Measurements from ENCODE around the gene MPHOSPH10. TPM values are rescaled to one million over a fixed set of nuclear protein-coding genes. Genes with fewer than 3 reads are reported as not detected.
"Not testable (repeated sequence)": the region's sequence is repeated elsewhere in the genome, so short reads cannot be mapped to it uniquely, and the experiment has no call there.

MPHOSPH10 gene
- total RNA-seq, 2 experiments from 2014 or later: 27.0 to 32.3 TPM

DNA sequence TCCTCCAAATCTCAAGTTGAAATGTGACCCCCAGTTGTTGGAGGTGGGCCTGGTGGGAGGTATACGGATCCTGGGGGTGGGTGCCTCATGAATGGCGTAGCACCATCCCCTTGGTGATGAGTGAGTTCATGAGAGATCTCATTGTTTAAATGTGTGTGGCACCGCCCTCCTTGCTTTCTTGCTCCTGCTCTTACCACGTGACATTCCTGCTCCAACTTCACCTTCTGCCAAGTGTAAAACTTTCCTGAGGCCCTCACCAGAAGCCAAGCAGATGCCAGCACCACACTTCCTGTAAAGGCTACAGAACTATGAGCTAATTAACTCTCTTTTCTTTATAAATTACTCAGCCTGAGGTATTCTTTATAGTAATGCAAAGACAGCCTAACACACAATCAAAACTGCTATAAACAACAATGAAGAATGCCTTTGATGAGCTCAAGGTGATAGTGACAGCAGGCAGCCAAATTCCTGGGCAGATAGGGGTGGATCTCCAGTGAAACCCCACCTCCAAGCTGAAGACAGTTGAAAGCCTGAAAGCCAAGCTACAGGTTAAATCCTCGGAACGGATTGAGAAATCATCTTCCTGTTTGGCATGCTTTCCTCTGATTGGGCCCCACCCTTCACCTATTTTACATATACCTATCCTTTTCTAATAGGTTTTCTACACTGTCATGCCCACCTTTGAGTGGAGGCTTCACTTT lies 27.3 kb upstream of the MPHOSPH10 start:
- Mint-ChIP-seq H3K27me3 (ENCODE audit: low read depth) (peaks cover 3% of the 10 kb centered on the region), H3K4me3 (no peak overlapping the region), H3K4me1 (ENCODE audit: low read depth) (peaks cover 3% of the 10 kb centered on the region), H3K9me3 (peaks cover 2% of the 10 kb centered on the region), H3K27ac (no peak overlapping the region), H3K36me3 (ENCODE audit: low read depth) (no peaks in the 10 kb centered on the region)
- no peak for DNase-seq
- CTCF ChIA-PET: interaction anchor here (1.1 kb wide), 1 partner anchor 228 kb away, joined by 3 read pairs; no protein-coding TSS in a partner anchor
- intact Hi-C loops (cut with micrococcal nuclease): no loop called here

GRCh38 chr2:71103809-71104208 lies 26.6 kb upstream of the MPHOSPH10 start:
- H3K4me3 Mint-ChIP-seq: no peak overlapping the region
- intact Hi-C loops (cut with micrococcal nuclease): no loop called here
- no peak for DNase-seq
- no peaks in the 10 kb centered on the region for H3K36me3 Mint-ChIP-seq (ENCODE audit: low read depth)
- H3K27ac Mint-ChIP-seq: no peak overlapping the region
- peaks cover 2% of the 10 kb centered on the region for H3K9me3 Mint-ChIP-seq
- CTCF ChIA-PET: no interaction called here
- H3K4me1 Mint-ChIP-seq (ENCODE audit: low read depth): peaks cover 3% of the 10 kb centered on the region
- H3K27me3 Mint-ChIP-seq (ENCODE audit: low read depth): peaks cover 3% of the 10 kb centered on the region

DNA sequence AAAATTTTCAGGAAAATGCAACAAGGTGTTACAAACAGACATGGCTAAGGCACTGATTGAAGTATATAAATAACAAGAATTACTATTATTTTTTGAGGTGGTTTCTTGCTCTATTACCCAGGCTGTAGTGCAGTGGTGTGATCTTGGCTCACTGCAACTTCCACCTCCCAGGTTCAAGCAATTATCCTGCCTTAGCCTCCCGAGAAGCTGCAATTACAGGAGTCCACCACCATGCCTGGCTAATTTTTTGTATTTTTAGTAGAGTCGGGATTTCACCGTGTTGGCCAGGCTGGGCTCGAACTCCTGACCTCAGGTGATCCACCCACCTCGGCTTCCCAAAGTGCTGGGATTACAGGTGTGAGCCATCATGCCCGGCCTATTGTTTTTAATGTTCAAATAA lies 24.0 kb upstream of the MPHOSPH10 start:
- H3K27ac Mint-ChIP-seq; H3K36me3 Mint-ChIP-seq (ENCODE audit: low read depth); DNase-seq; H3K4me3 Mint-ChIP-seq; H3K9me3 Mint-ChIP-seq; intact Hi-C loops (cut with micrococcal nuclease); H3K4me1 Mint-ChIP-seq (ENCODE audit: low read depth); H3K27me3 Mint-ChIP-seq (ENCODE audit: low read depth): not testable (repeated sequence)
- CTCF ChIA-PET: interaction anchor here (1.0 kb wide), 1 partner anchor 105 kb away, joined by 3 read pairs; no protein-coding TSS in a partner anchor

- Mint-ChIP-seq H3K9me3 (peaks cover 2% of the 10 kb centered on the region), H3K4me1 (ENCODE audit: low read depth) (peaks cover 6% of the 10 kb centered on the region), H3K27me3 (ENCODE audit: low read depth) (no peaks in the 10 kb centered on the region), H3K36me3 (ENCODE audit: low read depth) (peaks cover 3% of the 10 kb centered on the region), H3K27ac (no peak overlapping the region), H3K4me3 (no peak overlapping the region)
- intact Hi-C loops (cut with micrococcal nuclease): no loop called here
- DNase-seq: no peak
- CTCF ChIA-PET: interaction anchor here (0.6 kb wide), 1 partner anchor 13 kb away, joined by 3 read pairs; no protein-coding TSS in a partner anchor
Observed at GRCh38 chr2:71108091-71108490, 22.3 kb upstream of the MPHOSPH10 start.

DNA sequence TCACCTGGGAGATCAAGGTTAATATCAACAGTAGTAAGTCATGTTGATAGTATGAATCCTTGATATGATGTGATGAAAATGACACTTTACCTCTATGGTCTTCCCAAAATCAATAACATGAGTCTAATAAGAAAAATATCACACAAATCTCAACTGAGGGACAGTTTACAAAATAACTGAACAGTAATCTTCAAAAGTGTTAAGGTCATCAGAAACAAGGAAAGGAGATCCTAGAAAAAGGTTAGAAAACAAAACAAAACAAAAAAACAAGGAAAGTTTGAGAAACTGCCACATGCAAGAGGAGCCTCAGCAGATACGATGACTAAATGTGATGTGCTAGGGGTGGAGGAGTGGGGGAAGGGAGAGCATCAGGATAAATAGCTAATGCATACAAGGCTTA lies 16.6 kb upstream of the MPHOSPH10 start:
- no peak overlapping the region for H3K4me3 Mint-ChIP-seq
- H3K27ac Mint-ChIP-seq: no peak overlapping the region
- H3K36me3 Mint-ChIP-seq (ENCODE audit: low read depth): peaks cover 18% of the 10 kb centered on the region

DNA sequence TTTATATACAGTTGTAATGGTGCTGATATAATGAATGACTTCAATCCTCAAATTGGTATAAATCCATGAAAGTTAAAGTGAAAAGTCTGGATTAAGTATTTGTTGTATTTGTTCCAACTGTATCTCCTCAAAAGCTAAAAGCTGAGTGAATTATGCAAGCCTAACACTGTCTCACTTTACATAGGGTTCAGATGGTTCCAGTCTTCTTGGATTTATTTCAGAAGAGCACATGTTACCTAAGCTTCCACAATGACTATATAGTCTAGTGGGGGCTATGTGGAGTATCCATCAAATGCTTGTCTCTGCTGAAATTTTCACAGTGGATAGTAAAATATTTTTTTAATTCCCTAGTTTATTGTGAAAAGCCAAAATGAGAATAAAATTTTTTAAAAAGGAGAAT lies 13.4 kb upstream of the MPHOSPH10 start:
- Mint-ChIP-seq H3K27ac (no peak overlapping the region), H3K36me3 (ENCODE audit: low read depth) (peaks cover 24% of the 10 kb centered on the region), H3K27me3 (ENCODE audit: low read depth) (no peaks in the 10 kb centered on the region), H3K4me1 (ENCODE audit: low read depth) (peaks cover 3% of the 10 kb centered on the region), H3K4me3 (no peak overlapping the region), H3K9me3 (no peaks in the 10 kb centered on the region)
- DNase-seq: no peak
- CTCF ChIA-PET: interaction anchor here (1.8 kb wide), 1 partner anchor 17 kb away, joined by 8 read pairs; no protein-coding TSS in a partner anchor
- intact Hi-C loops (cut with micrococcal nuclease): no loop called here

More for the DNA sequence above, 16.6 kb upstream of the MPHOSPH10 start:
- Mint-ChIP-seq H3K27me3 (ENCODE audit: low read depth) (no peaks in the 10 kb centered on the region), H3K9me3 (no peaks in the 10 kb centered on the region), H3K4me1 (ENCODE audit: low read depth) (peaks cover 9% of the 10 kb centered on the region)
- CTCF ChIA-PET: interaction anchor here (1.8 kb wide), 1 partner anchor 13 kb away, joined by 5 read pairs; no protein-coding TSS in a partner anchor
- intact Hi-C loops (cut with micrococcal nuclease): loop anchor here (2.0 to 5.0 kb wide), 2 partner anchors 17 to 47 kb away; partner anchors contain the start of genes MCEE, MPHOSPH10 and NAGK
- DNase-seq: no peak

- Mint-ChIP-seq H3K4me3 (no peak overlapping the region), H3K36me3 (ENCODE audit: low read depth) (peaks cover 29% of the 10 kb centered on the region), H3K27ac (no peak overlapping the region), H3K27me3 (ENCODE audit: low read depth) (no peaks in the 10 kb centered on the region), H3K9me3 (peaks cover 4% of the 10 kb centered on the region), H3K4me1 (ENCODE audit: low read depth) (peaks cover 3% of the 10 kb centered on the region)
- no peak for DNase-seq
- CTCF ChIA-PET: interaction anchor here (0.7 kb wide), 1 partner anchor 26 kb away, joined by 4 read pairs; no protein-coding TSS in a partner anchor
- intact Hi-C loops (cut with micrococcal nuclease): no loop called here
Observed at GRCh38 chr2:71120195-71120594, 10.2 kb upstream of the MPHOSPH10 start.

DNA sequence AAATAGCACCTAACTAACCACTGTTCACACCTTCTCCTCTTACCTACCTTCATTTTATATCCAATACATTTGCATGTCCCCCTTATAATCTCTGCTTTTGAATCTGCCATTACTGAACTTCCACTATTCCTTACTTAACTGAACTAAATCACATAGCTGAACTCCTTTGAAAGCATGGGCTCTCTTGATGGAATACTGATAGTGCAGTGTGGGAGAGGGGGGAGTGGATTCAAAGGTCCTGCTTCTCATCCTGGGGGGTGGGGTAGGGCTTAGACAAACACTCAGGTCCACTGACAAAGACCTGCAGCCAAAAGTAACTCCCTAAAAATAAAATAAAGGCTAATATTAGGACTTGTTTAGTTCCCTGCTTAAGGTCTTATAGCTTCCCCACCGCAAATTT lies 9.0 kb upstream of the MPHOSPH10 start:
- H3K36me3 Mint-ChIP-seq (ENCODE audit: low read depth): peaks cover 32% of the 10 kb centered on the region

GRCh38 chr2:71122387-71123298 lies 7.8 kb upstream of the MPHOSPH10 start:
- Mint-ChIP-seq H3K9me3 (peaks cover 4% of the 10 kb centered on the region), H3K27ac (no peak overlapping the region), H3K4me1 (ENCODE audit: low read depth) (peaks cover 12% of the 10 kb centered on the region), H3K4me3 (no peak overlapping the region), H3K36me3 (ENCODE audit: low read depth) (peaks cover 31% of the 10 kb centered on the region), H3K27me3 (ENCODE audit: low read depth) (no peaks in the 10 kb centered on the region)
- intact Hi-C loops (cut with micrococcal nuclease): no loop called here
- no peak for DNase-seq
- CTCF ChIA-PET: interaction anchor here (1.3 kb wide), 1 partner anchor 23 kb away, joined by 8 read pairs; no protein-coding TSS in a partner anchor

More for the DNA sequence above, 9.0 kb upstream of the MPHOSPH10 start:
- Mint-ChIP-seq H3K4me3 (no peak overlapping the region), H3K27ac (no peak overlapping the region), H3K9me3 (peaks cover 4% of the 10 kb centered on the region), H3K4me1 (ENCODE audit: low read depth) (peaks cover 8% of the 10 kb centered on the region), H3K27me3 (ENCODE audit: low read depth) (no peaks in the 10 kb centered on the region)
- no peak for DNase-seq
- intact Hi-C loops (cut with micrococcal nuclease): no loop called here
- CTCF ChIA-PET: interaction anchor here (0.6 to 1.3 kb wide), 2 partner anchors 13 to 21 kb away, joined by 3 to 8 read pairs; no protein-coding TSS in a partner anchor

DNA sequence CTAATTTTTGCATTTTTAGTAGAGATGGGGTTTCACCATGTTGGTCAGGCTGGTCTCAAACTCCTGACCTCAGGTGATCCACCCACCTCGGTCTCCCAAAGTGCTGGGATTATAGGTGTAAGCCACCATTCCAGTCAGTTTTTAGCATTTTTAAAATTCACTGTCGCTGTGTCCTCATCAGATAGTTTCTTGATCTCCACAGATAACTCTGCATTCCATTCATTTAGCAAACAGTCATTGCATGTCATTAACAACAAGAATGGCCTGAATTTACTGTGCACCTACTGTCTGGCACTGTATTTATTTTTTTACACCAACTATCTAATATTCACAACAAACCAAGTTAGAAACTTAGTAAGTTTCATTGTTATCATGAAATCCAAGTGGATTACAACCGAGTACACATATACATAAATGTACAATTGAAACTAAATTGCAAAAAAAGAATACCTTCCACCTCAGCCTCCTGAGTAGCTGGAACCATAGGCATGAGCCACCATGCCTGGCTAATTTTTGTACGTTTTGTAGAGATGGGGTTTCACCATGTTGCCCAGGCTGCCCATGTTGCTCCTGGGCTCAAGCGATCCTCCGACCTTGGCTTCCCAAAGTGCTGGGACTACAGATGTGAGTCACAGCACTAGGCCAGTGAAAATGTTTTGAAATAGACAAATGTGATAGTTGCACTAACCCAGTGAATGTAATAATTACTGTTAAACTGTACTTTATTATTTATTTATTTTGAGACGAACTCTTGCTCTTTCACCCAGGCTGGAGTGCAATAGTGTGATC lies 4.7 kb upstream of the MPHOSPH10 start:
- H3K9me3 Mint-ChIP-seq: peaks cover 4% of the 10 kb centered on the region
- H3K27me3 Mint-ChIP-seq (ENCODE audit: low read depth): no peaks in the 10 kb centered on the region
- H3K36me3 Mint-ChIP-seq (ENCODE audit: low read depth): peaks cover 17% of the 10 kb centered on the region
- intact Hi-C loops (cut with micrococcal nuclease): no loop called here
- peaks cover 16% of the 10 kb centered on the region for H3K4me1 Mint-ChIP-seq (ENCODE audit: low read depth)
- no peak for DNase-seq
- CTCF ChIA-PET: interaction anchor here (0.7 to 1.5 kb wide), 3 partner anchors 25 to 124 kb away, joined by 3 to 9 read pairs (median 3); partner anchors contain the start of gene NAGK
- no peak overlapping the region for H3K4me3 Mint-ChIP-seq
- no peak overlapping the region for H3K27ac Mint-ChIP-seq

- no peak overlapping the region for H3K27ac Mint-ChIP-seq
- no peak for DNase-seq
- intact Hi-C loops (cut with micrococcal nuclease): no loop called here
- peaks cover 4% of the 10 kb centered on the region for H3K9me3 Mint-ChIP-seq
- no peaks in the 10 kb centered on the region for H3K27me3 Mint-ChIP-seq (ENCODE audit: low read depth)
- H3K36me3 Mint-ChIP-seq (ENCODE audit: low read depth): peaks cover 16% of the 10 kb centered on the region
- CTCF ChIA-PET: interaction anchor here (0.6 to 1.5 kb wide), 3 partner anchors 26 to 194 kb away, joined by 3 to 9 read pairs (median 3); no protein-coding TSS in a partner anchor
- no peak overlapping the region for H3K4me3 Mint-ChIP-seq
- H3K4me1 Mint-ChIP-seq (ENCODE audit: low read depth): peaks cover 16% of the 10 kb centered on the region
Observed at GRCh38 chr2:71126957-71127356, 3.5 kb upstream of the MPHOSPH10 start.
